Tibial nerve (tissue), 4 donors: ENCODE results near the gene EXOC3.

Source experiments
- EP300 ChIP-seq, 2 donors: sonication (generic); formaldehyde crosslinking; IDR thresholded peaks; one replicate each; pipeline ENCODE4 v1.6.1; 2017; ENCODE audit warnings: antibody characterized with exemption in 2 of 2, mild to moderate bottlenecking in 1 of 2
- TF ChIP-seq, protein P1 (sequence below), 5 experiments: fragments of 200-600 bp in 3 of 5; fragments of 450-650 bp in 2 of 5; sonication (generic) in 3 of 5; IDR thresholded peaks; one replicate each; pipeline ENCODE4 v1.5.1; 2016 to 2019; ENCODE audit warnings: antibody characterized with exemption in 5 of 5, mild to moderate bottlenecking in 3 of 5, moderate library complexity in 2 of 5

DNA sequence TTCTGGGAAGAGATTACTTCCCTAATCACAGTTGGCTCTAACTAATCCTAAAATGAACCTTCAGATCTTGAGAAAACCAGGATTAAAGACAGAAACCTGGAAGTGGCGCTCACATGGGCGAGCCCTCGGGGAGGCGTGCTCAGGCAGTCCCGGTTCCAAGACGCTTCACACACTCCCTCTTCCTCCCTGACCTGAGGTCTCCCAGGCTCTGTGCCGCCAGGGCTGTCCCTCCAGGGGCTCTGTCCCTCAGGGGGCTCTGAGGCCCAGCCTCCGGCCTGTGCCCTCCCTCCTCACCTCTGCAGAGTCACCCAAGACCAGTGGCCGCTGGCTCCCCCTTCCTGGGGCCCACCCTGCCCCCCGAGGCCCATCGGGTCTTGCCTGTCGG is 71.1 kb downstream of the EXOC3 start:
- TF ChIP-seq, protein P1, sequence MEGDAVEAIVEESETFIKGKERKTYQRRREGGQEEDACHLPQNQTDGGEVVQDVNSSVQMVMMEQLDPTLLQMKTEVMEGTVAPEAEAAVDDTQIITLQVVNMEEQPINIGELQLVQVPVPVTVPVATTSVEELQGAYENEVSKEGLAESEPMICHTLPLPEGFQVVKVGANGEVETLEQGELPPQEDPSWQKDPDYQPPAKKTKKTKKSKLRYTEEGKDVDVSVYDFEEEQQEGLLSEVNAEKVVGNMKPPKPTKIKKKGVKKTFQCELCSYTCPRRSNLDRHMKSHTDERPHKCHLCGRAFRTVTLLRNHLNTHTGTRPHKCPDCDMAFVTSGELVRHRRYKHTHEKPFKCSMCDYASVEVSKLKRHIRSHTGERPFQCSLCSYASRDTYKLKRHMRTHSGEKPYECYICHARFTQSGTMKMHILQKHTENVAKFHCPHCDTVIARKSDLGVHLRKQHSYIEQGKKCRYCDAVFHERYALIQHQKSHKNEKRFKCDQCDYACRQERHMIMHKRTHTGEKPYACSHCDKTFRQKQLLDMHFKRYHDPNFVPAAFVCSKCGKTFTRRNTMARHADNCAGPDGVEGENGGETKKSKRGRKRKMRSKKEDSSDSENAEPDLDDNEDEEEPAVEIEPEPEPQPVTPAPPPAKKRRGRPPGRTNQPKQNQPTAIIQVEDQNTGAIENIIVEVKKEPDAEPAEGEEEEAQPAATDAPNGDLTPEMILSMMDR (IDR thresholded peaks at IDR 0.05): no peak
- TF ChIP-seq EP300 (IDR thresholded peaks at IDR 0.05): no peak
